ENCODE measurements around the gene IBA57. TPM values are rescaled to one million over a fixed set of nuclear protein-coding genes. Genes with fewer than 3 reads are reported as not detected.

Gene IBA57
- 3.6 and 7.4 TPM in 2 replicates for total RNA-seq

DNA sequence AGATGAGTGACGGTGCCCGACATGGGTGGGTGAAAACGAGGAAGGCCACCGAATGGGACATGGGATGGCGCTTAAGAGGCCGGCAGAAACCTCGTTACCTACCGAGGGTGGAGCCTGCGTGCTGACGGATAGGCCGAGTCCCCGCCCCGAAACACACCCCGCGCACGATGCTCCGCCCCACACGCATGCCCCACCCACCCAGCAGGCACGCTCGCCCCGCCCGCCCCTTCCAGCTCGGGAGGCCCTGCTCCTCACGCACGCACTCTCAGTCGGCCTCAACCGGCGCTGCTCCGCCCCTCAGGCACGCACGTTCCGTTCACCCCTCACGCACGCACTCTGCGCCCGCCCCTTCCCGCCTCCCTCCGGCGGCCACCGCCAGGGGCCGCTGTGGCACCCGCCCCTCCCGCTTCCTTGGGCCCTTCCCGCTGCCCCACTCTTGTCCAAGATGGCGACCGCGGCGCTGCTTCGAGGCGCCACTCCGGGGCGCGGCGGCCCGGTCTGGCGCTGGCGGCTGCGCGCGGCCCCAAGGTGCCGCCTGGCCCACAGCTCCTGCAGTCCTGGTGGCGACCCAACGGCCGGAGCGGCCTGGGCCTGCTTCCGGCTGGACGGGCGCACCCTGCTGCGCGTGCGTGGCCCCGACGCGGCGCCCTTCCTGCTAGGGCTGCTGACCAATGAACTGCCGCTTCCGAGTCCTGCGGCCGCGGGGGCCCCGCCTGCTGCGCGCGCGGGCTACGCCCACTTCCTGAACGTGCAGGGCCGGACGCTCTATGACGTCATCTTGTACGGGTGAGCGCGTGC lies at the start of gene IBA57:
Gene IBA57, plus strand, starts transcription at position 433 of the 798 bp plus-strand sequence. Its CDS starts 13 bp downstream, at position 446.

GRCh38 chr1:228139931-228140723 lies 25.5 kb upstream of the IBA57 start, which contains the start of gene GUK1:
TSS of gene GUK1 (plus strand) at chr1:228140279. CDS start at chr1:228140303, 24 bp downstream.

DNA sequence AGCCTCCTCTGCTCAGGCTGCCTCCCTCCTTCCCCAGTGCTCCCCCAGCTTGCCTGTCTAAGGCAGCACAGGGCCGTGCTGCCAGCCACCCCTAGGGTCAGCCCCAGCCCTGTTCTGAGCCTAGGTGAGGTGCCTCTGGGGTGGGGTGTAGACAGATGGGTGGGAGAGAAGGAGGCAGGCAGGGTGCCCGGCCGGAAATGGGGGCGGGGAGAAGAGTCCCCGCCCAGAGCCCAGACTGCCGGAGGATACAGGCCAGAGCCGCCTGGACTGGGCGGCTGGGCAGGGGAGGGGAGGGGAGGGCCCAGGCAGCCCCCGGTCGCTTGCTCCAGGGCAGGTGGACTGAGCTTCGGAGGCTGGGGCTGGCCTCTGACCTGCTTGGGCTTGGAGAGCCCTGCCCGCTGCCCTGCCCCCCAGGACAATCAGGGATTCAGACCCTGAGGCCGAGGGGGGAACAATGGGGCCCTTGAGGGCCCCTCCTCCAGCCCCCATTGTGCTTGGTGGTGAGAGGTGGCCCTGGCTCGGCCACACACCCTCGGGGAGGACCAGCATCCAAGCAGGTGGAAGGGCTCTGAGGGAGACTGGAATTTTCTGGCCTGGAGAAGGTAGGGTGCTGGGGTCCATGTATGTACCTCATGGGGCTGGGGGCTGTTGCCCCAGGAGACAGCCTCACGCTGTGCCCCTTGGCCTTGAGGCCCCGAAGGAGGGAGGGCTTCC lies 16.0 kb upstream of the IBA57 start, which contains the start of gene GJC2:
Gene GJC2, plus strand, starts transcription at position 525 of the 714 bp plus-strand sequence. CDS start 7,829 bp downstream, outside the sequence.

GRCh38 chr1:228207851-228208821 lies 42.5 kb downstream of the IBA57 start, which contains the start of gene OBSCN:
TSS of gene OBSCN (plus strand) at chr1:228208044. CDS start at chr1:228211784, 3,740 bp downstream.

Other genes with a start within 250 kb of the IBA57 start
- gene WNT9A, start 217.9 kb upstream of the IBA57 start, total RNA-seq = 0.97 and 1.7 TPM in 2 replicates
- gene WNT3A, start 158.8 kb upstream of the IBA57 start, total RNA-seq = not detected in 2 replicates
- 201 and 419 TPM in 2 replicates for gene ARF1, start 83.1 kb upstream of the IBA57 start, total RNA-seq
- gene C1orf35, start 62.5 kb upstream of the IBA57 start, total RNA-seq = 8.7 and 12.1 TPM in 2 replicates
- gene MRPL55, start 56.5 kb upstream of the IBA57 start, total RNA-seq = 41.9 and 66.9 TPM in 2 replicates
- gene GUK1, start 25.5 kb upstream of the IBA57 start, total RNA-seq = 531 and 686 TPM in 2 replicates
- 0.49 and 4.9 TPM in 2 replicates for gene GJC2, start 15.9 kb upstream of the IBA57 start, total RNA-seq
- gene OBSCN, start 42.2 kb downstream of the IBA57 start, total RNA-seq = 1.8 and 9.1 TPM in 2 replicates
- 13.8 and 15.5 TPM in 2 replicates for gene TRIM11, start 241.0 kb downstream of the IBA57 start, total RNA-seq